ENCODE data around the gene CSNK1G1. TPM values are rescaled to one million over a fixed set of nuclear protein-coding genes. Genes with fewer than 3 reads are reported as not detected.

The CSNK1G1 gene
- total and polyA plus RNA-seq, 2 of the 8 experiments (the other 6 are each of a cell fraction or from before 2014, with no cell fraction given) = 6.0 to 12.9 TPM

DNA sequence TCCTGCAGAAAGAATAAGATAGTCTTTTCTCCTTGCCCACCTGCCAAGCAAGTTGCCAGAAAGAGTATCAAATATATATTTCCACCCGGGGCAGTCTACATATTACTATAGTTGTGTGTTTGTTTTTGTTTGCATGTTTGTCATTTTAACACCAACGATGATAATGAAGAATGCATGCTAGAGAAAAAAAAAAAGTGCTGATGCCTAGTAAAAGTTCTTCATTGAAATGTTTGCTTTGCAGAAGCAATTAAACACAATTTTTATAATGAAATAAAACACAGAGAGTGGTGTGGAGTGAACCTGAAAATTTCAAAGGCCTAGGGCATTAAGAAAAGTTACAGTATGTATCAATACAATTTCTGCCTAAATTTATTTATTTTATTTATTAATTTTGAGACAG is 27.8 kb upstream of the CSNK1G1 start:
- 0 out of 7 replicates have a peak, but pooled peaks cover 0 to 2% (median 0%) of the 10 kb centered on the region in 4 experiments for H3K4me1 ChIP-seq (replicated peaks in 1 of 4; ENCODE audit: control insufficient read depth in 3 of 4, insufficient read depth in 4 of 4, low read length in 3 of 4)
- H4K5ac ChIP-seq (ENCODE audit: insufficient read length, low read depth, low read length) = no peak overlapping the region
- WGBS, 2 experiments (ENCODE audit: extremely low coverage in 1 of 2, insufficient coverage in 1 of 2, insufficient read length in 1 of 2, insufficient replicate concordance in 2 of 2, low coverage in 1 of 2, low lambda C conversion rate in 2 of 2, missing lambda C conversion rate in 1 of 2) = 85% methylated on average over 2 of the region's 2 CpGs; no CpG with 5 or more reads in 1 of the 2 experiments
- H2BK12ac ChIP-seq (ENCODE audit: low read depth, low read length) = no peak overlapping the region
- ChIA-PET CTCF (ENCODE audit: partially characterized antibody) (no interaction called here), POLR2A (ENCODE audit: partially characterized antibody) (no interaction called here)
- no peak overlapping the region for H2BK120ac ChIP-seq (replicated peaks; ENCODE audit: low read depth, low read length)
- no peak overlapping the region for H3K14ac ChIP-seq (ENCODE audit: insufficient read length)
- H3K4me3 ChIP-seq (ENCODE audit: extremely low read depth in 1 of 4, insufficient read depth in 2 of 4, low read depth in 3 of 4, low read length in 4 of 4) = no peak overlapping the region
- H3K23me2 ChIP-seq (ENCODE audit: low read depth, low read length) = peaks cover 5% of the 10 kb centered on the region; the same call in 1 of the 2 replicates
- no peak overlapping the region for H3K9ac ChIP-seq (replicated peaks in 1 of 4; ENCODE audit: extremely low read depth in 1 of 4, low read depth in 3 of 4, low read length in 3 of 4)
- H3K4ac ChIP-seq (replicated peaks; ENCODE audit: insufficient read length, low read depth, low read length) = no peak overlapping the region
- H3K9me3 ChIP-seq (ENCODE audit: insufficient read depth in 2 of 2, low read depth in 1 of 2, low read length in 1 of 2) = no peaks in the 10 kb centered on the region
- no peak overlapping the region for H3K56ac ChIP-seq (replicated peaks; ENCODE audit: insufficient read length, low read depth, low read length)
- no peak overlapping the region for H2AFZ ChIP-seq (ENCODE audit: low read length)
- H2BK5ac ChIP-seq (ENCODE audit: low read depth, low read length) = no peak overlapping the region
- H2AK5ac ChIP-seq (ENCODE audit: low read depth, low read length) = no peak overlapping the region
- no peaks in the 10 kb centered on the region for H4K20me1 ChIP-seq (replicated peaks in 1 of 2; ENCODE audit: control insufficient read depth in 1 of 2, insufficient read depth in 2 of 2, low read length in 2 of 2)
- peaks cover 0 to 3% (median 0%) of the 10 kb centered on the region in 4 experiments; a peak in 1 of 8 replicates for H3K36me3 ChIP-seq (ENCODE audit: control insufficient read depth in 2 of 4, insufficient read depth in 4 of 4, low read length in 3 of 4)
- FAIRE-seq = no peak
- H3K4me2 ChIP-seq (ENCODE audit: insufficient read depth in 1 of 2, low read depth in 2 of 2, low read length in 2 of 2) = no peak overlapping the region
- no peak overlapping the region for H4K8ac ChIP-seq (ENCODE audit: extremely low read depth, insufficient read depth, low read length)
- no peaks in the 10 kb centered on the region for H3K27me3 ChIP-seq (replicated peaks in 1 of 4; ENCODE audit: control insufficient read depth in 3 of 4, extremely low read depth in 1 of 4, insufficient read depth in 3 of 4, low read length in 3 of 4)
- peaks cover 3% of the 10 kb centered on the region; the same call in 1 of the 2 replicates for H3K79me1 ChIP-seq (ENCODE audit: low read depth, low read length)
- H2BK20ac ChIP-seq (ENCODE audit: low read length) = no peak overlapping the region
- H3K23ac ChIP-seq (ENCODE audit: insufficient read length) = no peak overlapping the region
- H3K18ac ChIP-seq (ENCODE audit: extremely low read depth, low read length) = no peak overlapping the region
- peaks cover 0 to 19% of the 10 kb centered on the region in 2 experiments; a peak in 2 of 4 replicates for H3K79me2 ChIP-seq (ENCODE audit: control insufficient read depth in 1 of 2, insufficient read depth in 2 of 2, low read length in 2 of 2)
- no peak overlapping the region for H2BK15ac ChIP-seq (ENCODE audit: low read length)
- no peak overlapping the region for H3K27ac ChIP-seq (ENCODE audit: low read depth, low read length)
- H4K91ac ChIP-seq (replicated peaks; ENCODE audit: insufficient read length, low read length) = no peak overlapping the region
- no peak for DNase-seq (ENCODE audit: low read depth in 1 of 2, low spot score in 2 of 2)
- no peak for TF ChIP-seq RAD21 (IDR thresholded peaks at IDR 0.05 in 1 of 2, conservative IDR thresholded peaks at IDR 0.05 in 1 of 2; ENCODE audit: low read depth in 2 of 2, low read length in 2 of 2)
- TF ChIP-seq CTBP2 (IDR thresholded peaks at IDR 0.05; ENCODE audit: borderline replicate concordance, insufficient read depth, insufficient read length, low read length) = no peak
- no peak for TF ChIP-seq TBP (IDR thresholded peaks at IDR 0.05; ENCODE audit: low read depth, low read length)
- TF ChIP-seq CHD1 (IDR thresholded peaks at IDR 0.05; ENCODE audit: low read depth, low read length) = no peak
- TF ChIP-seq CBX8 (IDR thresholded peaks at IDR 0.05; ENCODE audit: borderline replicate concordance, low read depth, low read length) = no peak
- no peak for TF ChIP-seq SP1 (IDR thresholded peaks at IDR 0.05; ENCODE audit: low read depth, low read length)
- TF ChIP-seq POLR2A (IDR thresholded peaks at IDR 0.05; ENCODE audit: control extremely low read depth in 1 of 2, low read depth in 2 of 2, low read length in 2 of 2) = no peak
- TF ChIP-seq EZH2 (IDR thresholded peaks at IDR 0.05; ENCODE audit: low read depth, low read length, severe bottlenecking) = no peak
- no peak for TF ChIP-seq HDAC6 (IDR thresholded peaks at IDR 0.05; ENCODE audit: low read depth, low read length)
- TF ChIP-seq MAX (IDR thresholded peaks at IDR 0.05) = no peak
- no peak for TF ChIP-seq CEBPB (IDR thresholded peaks at IDR 0.05; ENCODE audit: low read depth, low read length)
